GM23338 (cell line): ENCODE measurements around the gene TOPAZ1. TPM values are rescaled to one million over a fixed set of nuclear protein-coding genes. Genes with fewer than 3 reads are reported as not detected.

Experiments
- ATAC-seq: fragments of 200-7000 bp; cut with Tn5 transposase; 3 replicates; pipeline ENCODE4 v1.9.1; 2020
- DNase-seq: peaks from one replicate; pipeline ENCODE4 v3.0.0-alpha.2; 2015; ENCODE audit warnings: low spot score
- H2AFZ ChIP-seq: fragments of 200-600 bp; sonication (generic); 2 replicates; pipeline ENCODE4 v1.8.0; 2016; ENCODE audit warnings: antibody characterized with exemption, mild to moderate bottlenecking, moderate library complexity
- H3F3A ChIP-seq: fragments of 200-600 bp; sonication (generic); replicated peaks from 2 replicates; pipeline ENCODE4 v1.8.0; 2017; ENCODE audit warnings: antibody characterized with exemption, mixed run types, low read depth
- H3K27ac ChIP-seq: fragments of 200-600 bp; sonication (generic); 2 replicates; pipeline ENCODE4 v1.6.1; 2016; ENCODE audit warnings: low read depth
- H3K27me3 ChIP-seq: fragments of 200-600 bp; sonication (generic); 2 replicates; pipeline ENCODE4 v1.8.0; 2016; ENCODE audit warnings: mild to moderate bottlenecking, mixed run types, moderate library complexity; ENCODE audit not compliant: insufficient read depth
- H3K36me3 ChIP-seq: fragments of 200-600 bp; sonication (generic); 2 replicates; pipeline ENCODE4 v1.8.0; 2016; ENCODE audit warnings: mild to moderate bottlenecking; ENCODE audit not compliant: insufficient read depth
- H3K4me1 ChIP-seq: fragments of 200-600 bp; sonication (generic); 2 replicates; pipeline ENCODE4 v1.8.0; 2016; ENCODE audit warnings: mild to moderate bottlenecking, moderate library complexity; ENCODE audit not compliant: insufficient read depth
- H3K4me2 ChIP-seq: fragments of 200-600 bp; sonication (generic); 2 replicates; pipeline ENCODE4 v1.7.1; 2017; ENCODE audit warnings: mixed run types
- H3K4me3 ChIP-seq: fragments of 200-600 bp; sonication (generic); 2 replicates; pipeline ENCODE4 v1.6.1; 2016; ENCODE audit warnings: mixed run types
- H3K79me2 ChIP-seq: fragments of 200-600 bp; sonication (generic); replicated peaks from 2 replicates; pipeline ENCODE4 v1.8.0; 2017; ENCODE audit warnings: mild to moderate bottlenecking; ENCODE audit not compliant: insufficient read depth
- H3K9me2 ChIP-seq: fragments of 200-600 bp; sonication (generic); 2 replicates; pipeline ENCODE4 v1.8.0; 2017; ENCODE audit not compliant: insufficient read depth
- H4K20me1 ChIP-seq: fragments of 200-600 bp; sonication (generic); replicated peaks from 2 replicates; pipeline ENCODE4 v1.8.0; 2017; ENCODE audit warnings: mild to moderate bottlenecking; ENCODE audit not compliant: insufficient read depth
- H3K27ac Mint-ChIP-seq: 2 replicates; pipeline ENCODE4 v1.8.0; 2020; ENCODE audit warnings: inconsistent platforms, mild to moderate bottlenecking, moderate library complexity, mixed read lengths
- H3K27me3 Mint-ChIP-seq: 3 replicates; pipeline ENCODE4 v1.8.0; 2022; ENCODE audit warnings: low read depth, mild to moderate bottlenecking, moderate library complexity, mixed read lengths, inconsistent platforms; ENCODE audit not compliant: insufficient read depth, poor library complexity
- H3K36me3 Mint-ChIP-seq: 3 replicates; pipeline ENCODE4 v1.8.0; 2021; ENCODE audit warnings: low read depth, mild to moderate bottlenecking, inconsistent platforms, moderate library complexity, mixed read lengths
- H3K4me1 Mint-ChIP-seq: 3 replicates; pipeline ENCODE4 v1.8.0; 2020; ENCODE audit warnings: mild to moderate bottlenecking, inconsistent platforms, mixed read lengths
- H3K4me3 Mint-ChIP-seq: 3 replicates; pipeline ENCODE4 v1.8.0; 2021; ENCODE audit warnings: moderate library complexity, mild to moderate bottlenecking, inconsistent platforms, mixed read lengths
- H3K9me3 Mint-ChIP-seq: 3 replicates; pipeline ENCODE4 v1.8.0; 2020; ENCODE audit warnings: moderate library complexity, mild to moderate bottlenecking, inconsistent platforms, mixed read lengths
- CREB1 ChIP-seq: fragments of 250-450 bp; sonication (Bioruptor Pico); IDR thresholded peaks from 2 replicates; pipeline ENCODE4 v1.5.0; 2020; ENCODE audit warnings: low read depth, mild to moderate bottlenecking, moderate library complexity
- EZH2 ChIP-seq: fragments of 200-600 bp; sonication (generic); IDR thresholded peaks from one replicate; pipeline ENCODE4 v1.8.0; 2017; ENCODE audit warnings: antibody characterized with exemption, mild to moderate bottlenecking, low read depth; ENCODE audit not compliant: unreplicated experiment
- EZH2phosphoT487 ChIP-seq: fragments of 200-600 bp; sonication (generic); IDR thresholded peaks from one replicate; pipeline ENCODE4 v1.8.1; 2018; ENCODE audit warnings: antibody characterized with exemption; ENCODE audit not compliant: unreplicated experiment
- JUNB ChIP-seq: IDR thresholded peaks from one replicate; pipeline ENCODE4 v1.6.1; 2016; ENCODE audit warnings: antibody characterized with exemption; ENCODE audit not compliant: unreplicated experiment
- NANOG ChIP-seq: IDR thresholded peaks from 2 replicates; pipeline ENCODE4 v1.6.1; 2016; ENCODE audit warnings: antibody characterized with exemption, borderline replicate concordance
- POLR2AphosphoS5 ChIP-seq: IDR thresholded peaks from 2 replicates; pipeline ENCODE4 v1.6.1; 2016; ENCODE audit warnings: antibody characterized with exemption, low read depth
- STAT1 ChIP-seq: IDR thresholded peaks from one replicate; pipeline ENCODE4 v1.6.1; 2016; ENCODE audit warnings: antibody characterized with exemption; ENCODE audit not compliant: unreplicated experiment
- ZNF114 ChIP-seq: fragments of 250-450 bp; sonication (Bioruptor Pico); IDR thresholded peaks from 2 replicates; pipeline ENCODE4 v1.5.0; 2020; ENCODE audit warnings: mild to moderate bottlenecking, moderate library complexity
- ZNF331 ChIP-seq: fragments of 250-450 bp; sonication (Bioruptor Pico); IDR thresholded peaks from 2 replicates; pipeline ENCODE4 v1.5.0; 2020; ENCODE audit warnings: low read depth, mild to moderate bottlenecking, moderate library complexity
- polyA plus RNA-seq: library from polyadenylated mRNA; unstranded; fragments of >200 nt; fragmentation: Nextera tagmentation; extraction: Ambion mirVana; gene quantifications from 2 replicates; pipeline ENCODE4 v1.2.1, GENCODE V29; 2016
- total RNA-seq: library from RNA; depleted of rRNA; stranded (reverse); fragments of >200 nt; shearing (Covaris generic); gene quantifications from 2 replicates; pipeline ENCODE4 v1.2.3, GENCODE V29; 2014
- TF ChIP-seq, protein P1 (sequence below): IDR thresholded peaks from 2 replicates; pipeline ENCODE4 v1.6.1; 2016; ENCODE audit warnings: antibody characterized with exemption
- TF ChIP-seq, protein P2 (sequence below): IDR thresholded peaks from one replicate; pipeline ENCODE4 v1.6.1; 2018; ENCODE audit warnings: antibody characterized with exemption; ENCODE audit not compliant: unreplicated experiment
- TF ChIP-seq, protein P3 (sequence below): fragments of 250-450 bp; sonication (Bioruptor Pico); IDR thresholded peaks from 2 replicates; pipeline ENCODE4 v1.5.0; 2020; ENCODE audit warnings: mild to moderate bottlenecking, moderate library complexity
- TF ChIP-seq, protein P4 (sequence below), 2 experiments: fragments of 200-600 bp in 1 of 2; sonication (generic) in 1 of 2; conservative IDR thresholded peaks; 2 replicates each; pipeline versions ENCODE4 v1.5.1 to v1.6.1; 2016 to 2017; ENCODE audit warnings: antibody characterized with exemption in 2 of 2, low read depth in 2 of 2, mild to moderate bottlenecking in 2 of 2, moderate library complexity in 1 of 2

Gene TOPAZ1
- total and polyA plus RNA-seq, 2 experiments from 2014 or later, result not detected

DNA sequence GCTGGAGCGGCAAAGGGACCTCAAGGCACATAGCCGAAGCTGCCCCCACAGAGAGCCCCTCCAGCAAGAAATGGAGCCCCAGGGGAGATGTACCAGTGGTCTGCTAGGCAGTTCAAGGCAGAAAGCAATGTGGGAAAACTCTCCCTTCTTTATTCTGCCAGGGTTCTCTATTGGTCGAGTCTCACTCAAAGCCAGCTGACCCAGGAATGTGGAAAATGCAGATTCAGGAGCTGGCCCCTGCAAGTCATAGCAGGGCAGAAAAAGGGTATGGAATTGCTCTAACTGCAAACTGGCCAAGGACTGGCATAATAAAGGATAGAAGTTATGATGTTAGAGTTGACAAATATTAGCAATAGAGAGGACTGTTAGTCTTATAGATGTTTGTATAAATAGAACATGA lies 4.0 kb upstream of the TOPAZ1 start:
- Mint-ChIP-seq H3K27me3 (peaks cover 3% of the 10 kb centered on the region), H3K4me3 (no peak overlapping the region), H3K4me1 (peaks cover 6% of the 10 kb centered on the region; the same call in 2 of the 3 replicates), H3K9me3 (no peaks in the 10 kb centered on the region), H3K27ac (no peak overlapping the region), H3K36me3 (no peaks in the 10 kb centered on the region)
- TF ChIP-seq, protein P1, sequence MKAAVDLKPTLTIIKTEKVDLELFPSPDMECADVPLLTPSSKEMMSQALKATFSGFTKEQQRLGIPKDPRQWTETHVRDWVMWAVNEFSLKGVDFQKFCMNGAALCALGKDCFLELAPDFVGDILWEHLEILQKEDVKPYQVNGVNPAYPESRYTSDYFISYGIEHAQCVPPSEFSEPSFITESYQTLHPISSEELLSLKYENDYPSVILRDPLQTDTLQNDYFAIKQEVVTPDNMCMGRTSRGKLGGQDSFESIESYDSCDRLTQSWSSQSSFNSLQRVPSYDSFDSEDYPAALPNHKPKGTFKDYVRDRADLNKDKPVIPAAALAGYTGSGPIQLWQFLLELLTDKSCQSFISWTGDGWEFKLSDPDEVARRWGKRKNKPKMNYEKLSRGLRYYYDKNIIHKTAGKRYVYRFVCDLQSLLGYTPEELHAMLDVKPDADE, result no peak
- TF ChIP-seq CREB1 (no peak), STAT1 (no peak), JUNB (no peak), EZH2phosphoT487 (no peak), EZH2 (no peak), ZNF114 (CRISPR knock-in tag) (no peak), POLR2AphosphoS5 (no peak), ZNF331 (CRISPR knock-in tag) (no peak), NANOG (no peak)
- TF ChIP-seq, protein P2, sequence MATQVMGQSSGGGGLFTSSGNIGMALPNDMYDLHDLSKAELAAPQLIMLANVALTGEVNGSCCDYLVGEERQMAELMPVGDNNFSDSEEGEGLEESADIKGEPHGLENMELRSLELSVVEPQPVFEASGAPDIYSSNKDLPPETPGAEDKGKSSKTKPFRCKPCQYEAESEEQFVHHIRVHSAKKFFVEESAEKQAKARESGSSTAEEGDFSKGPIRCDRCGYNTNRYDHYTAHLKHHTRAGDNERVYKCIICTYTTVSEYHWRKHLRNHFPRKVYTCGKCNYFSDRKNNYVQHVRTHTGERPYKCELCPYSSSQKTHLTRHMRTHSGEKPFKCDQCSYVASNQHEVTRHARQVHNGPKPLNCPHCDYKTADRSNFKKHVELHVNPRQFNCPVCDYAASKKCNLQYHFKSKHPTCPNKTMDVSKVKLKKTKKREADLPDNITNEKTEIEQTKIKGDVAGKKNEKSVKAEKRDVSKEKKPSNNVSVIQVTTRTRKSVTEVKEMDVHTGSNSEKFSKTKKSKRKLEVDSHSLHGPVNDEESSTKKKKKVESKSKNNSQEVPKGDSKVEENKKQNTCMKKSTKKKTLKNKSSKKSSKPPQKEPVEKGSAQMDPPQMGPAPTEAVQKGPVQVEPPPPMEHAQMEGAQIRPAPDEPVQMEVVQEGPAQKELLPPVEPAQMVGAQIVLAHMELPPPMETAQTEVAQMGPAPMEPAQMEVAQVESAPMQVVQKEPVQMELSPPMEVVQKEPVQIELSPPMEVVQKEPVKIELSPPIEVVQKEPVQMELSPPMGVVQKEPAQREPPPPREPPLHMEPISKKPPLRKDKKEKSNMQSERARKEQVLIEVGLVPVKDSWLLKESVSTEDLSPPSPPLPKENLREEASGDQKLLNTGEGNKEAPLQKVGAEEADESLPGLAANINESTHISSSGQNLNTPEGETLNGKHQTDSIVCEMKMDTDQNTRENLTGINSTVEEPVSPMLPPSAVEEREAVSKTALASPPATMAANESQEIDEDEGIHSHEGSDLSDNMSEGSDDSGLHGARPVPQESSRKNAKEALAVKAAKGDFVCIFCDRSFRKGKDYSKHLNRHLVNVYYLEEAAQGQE, result no peak
- TF ChIP-seq, protein P3, sequence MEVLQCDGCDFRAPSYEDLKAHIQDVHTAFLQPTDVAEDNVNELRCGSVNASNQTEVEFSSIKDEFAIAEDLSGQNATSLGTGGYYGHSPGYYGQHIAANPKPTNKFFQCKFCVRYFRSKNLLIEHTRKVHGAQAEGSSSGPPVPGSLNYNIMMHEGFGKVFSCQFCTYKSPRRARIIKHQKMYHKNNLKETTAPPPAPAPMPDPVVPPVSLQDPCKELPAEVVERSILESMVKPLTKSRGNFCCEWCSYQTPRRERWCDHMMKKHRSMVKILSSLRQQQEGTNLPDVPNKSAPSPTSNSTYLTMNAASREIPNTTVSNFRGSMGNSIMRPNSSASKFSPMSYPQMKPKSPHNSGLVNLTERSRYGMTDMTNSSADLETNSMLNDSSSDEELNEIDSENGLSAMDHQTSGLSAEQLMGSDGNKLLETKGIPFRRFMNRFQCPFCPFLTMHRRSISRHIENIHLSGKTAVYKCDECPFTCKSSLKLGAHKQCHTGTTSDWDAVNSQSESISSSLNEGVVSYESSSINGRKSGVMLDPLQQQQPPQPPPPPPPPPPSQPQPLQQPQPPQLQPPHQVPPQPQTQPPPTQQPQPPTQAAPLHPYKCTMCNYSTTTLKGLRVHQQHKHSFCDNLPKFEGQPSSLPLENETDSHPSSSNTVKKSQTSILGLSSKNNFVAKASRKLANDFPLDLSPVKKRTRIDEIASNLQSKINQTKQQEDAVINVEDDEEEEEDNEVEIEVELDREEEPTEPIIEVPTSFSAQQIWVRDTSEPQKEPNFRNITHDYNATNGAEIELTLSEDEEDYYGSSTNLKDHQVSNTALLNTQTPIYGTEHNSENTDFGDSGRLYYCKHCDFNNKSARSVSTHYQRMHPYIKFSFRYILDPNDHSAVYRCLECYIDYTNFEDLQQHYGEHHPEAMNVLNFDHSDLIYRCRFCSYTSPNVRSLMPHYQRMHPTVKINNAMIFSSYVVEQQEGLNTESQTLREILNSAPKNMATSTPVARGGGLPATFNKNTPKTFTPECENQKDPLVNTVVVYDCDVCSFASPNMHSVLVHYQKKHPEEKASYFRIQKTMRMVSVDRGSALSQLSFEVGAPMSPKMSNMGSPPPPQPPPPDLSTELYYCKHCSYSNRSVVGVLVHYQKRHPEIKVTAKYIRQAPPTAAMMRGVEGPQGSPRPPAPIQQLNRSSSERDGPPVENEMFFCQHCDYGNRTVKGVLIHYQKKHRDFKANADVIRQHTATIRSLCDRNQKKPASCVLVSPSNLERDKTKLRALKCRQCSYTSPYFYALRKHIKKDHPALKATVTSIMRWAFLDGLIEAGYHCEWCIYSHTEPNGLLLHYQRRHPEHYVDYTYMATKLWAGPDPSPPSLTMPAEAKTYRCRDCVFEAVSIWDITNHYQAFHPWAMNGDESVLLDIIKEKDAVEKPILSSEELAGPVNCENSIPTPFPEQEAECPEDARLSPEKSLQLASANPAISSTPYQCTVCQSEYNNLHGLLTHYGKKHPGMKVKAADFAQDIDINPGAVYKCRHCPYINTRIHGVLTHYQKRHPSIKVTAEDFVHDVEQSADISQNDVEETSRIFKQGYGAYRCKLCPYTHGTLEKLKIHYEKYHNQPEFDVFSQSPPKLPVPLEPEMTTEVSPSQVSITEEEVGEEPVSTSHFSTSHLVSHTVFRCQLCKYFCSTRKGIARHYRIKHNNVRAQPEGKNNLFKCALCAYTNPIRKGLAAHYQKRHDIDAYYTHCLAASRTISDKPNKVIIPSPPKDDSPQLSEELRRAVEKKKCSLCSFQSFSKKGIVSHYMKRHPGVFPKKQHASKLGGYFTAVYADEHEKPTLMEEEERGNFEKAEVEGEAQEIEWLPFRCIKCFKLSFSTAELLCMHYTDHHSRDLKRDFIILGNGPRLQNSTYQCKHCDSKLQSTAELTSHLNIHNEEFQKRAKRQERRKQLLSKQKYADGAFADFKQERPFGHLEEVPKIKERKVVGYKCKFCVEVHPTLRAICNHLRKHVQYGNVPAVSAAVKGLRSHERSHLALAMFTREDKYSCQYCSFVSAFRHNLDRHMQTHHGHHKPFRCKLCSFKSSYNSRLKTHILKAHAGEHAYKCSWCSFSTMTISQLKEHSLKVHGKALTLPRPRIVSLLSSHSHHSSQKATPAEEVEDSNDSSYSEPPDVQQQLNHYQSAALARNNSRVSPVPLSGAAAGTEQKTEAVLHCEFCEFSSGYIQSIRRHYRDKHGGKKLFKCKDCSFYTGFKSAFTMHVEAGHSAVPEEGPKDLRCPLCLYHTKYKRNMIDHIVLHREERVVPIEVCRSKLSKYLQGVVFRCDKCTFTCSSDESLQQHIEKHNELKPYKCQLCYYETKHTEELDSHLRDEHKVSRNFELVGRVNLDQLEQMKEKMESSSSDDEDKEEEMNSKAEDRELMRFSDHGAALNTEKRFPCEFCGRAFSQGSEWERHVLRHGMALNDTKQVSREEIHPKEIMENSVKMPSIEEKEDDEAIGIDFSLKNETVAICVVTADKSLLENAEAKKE (CRISPR knock-in tag), result no peak
- TF ChIP-seq, protein P4, sequence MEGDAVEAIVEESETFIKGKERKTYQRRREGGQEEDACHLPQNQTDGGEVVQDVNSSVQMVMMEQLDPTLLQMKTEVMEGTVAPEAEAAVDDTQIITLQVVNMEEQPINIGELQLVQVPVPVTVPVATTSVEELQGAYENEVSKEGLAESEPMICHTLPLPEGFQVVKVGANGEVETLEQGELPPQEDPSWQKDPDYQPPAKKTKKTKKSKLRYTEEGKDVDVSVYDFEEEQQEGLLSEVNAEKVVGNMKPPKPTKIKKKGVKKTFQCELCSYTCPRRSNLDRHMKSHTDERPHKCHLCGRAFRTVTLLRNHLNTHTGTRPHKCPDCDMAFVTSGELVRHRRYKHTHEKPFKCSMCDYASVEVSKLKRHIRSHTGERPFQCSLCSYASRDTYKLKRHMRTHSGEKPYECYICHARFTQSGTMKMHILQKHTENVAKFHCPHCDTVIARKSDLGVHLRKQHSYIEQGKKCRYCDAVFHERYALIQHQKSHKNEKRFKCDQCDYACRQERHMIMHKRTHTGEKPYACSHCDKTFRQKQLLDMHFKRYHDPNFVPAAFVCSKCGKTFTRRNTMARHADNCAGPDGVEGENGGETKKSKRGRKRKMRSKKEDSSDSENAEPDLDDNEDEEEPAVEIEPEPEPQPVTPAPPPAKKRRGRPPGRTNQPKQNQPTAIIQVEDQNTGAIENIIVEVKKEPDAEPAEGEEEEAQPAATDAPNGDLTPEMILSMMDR (conservative IDR thresholded peaks at IDR 0.05; ENCODE audit: low read depth in 2 of 2), result no peak
- H2AFZ ChIP-seq, result no peak overlapping the region
- DNase-seq (peak; percentile 45), ATAC-seq (peak; percentile 58)
- H3K4me3 ChIP-seq, result no peak overlapping the region
- H3K36me3 ChIP-seq, result no peaks in the 10 kb centered on the region
- no peaks in the 10 kb centered on the region for H3K79me2 ChIP-seq
- 0 out of 2 replicates have a peak, but pooled peaks cover 3% of the 10 kb centered on the region for H3K9me2 ChIP-seq
- no peaks in the 10 kb centered on the region for H3K27me3 ChIP-seq
- H3K4me1 ChIP-seq, result no peaks in the 10 kb centered on the region
- no peaks in the 10 kb centered on the region for H4K20me1 ChIP-seq
- H3F3A ChIP-seq, result no peaks in the 10 kb centered on the region
- H3K27ac ChIP-seq, result no peak overlapping the region
- H3K4me2 ChIP-seq, result no peak overlapping the region
